Body of pancreas (tissue), 4 donors: ENCODE results near the gene ORAI2.

Experiments used
- CTCF ChIP-seq, 7 experiments: fragments of 450-650 bp in 4 of 7; fragments of 200-600 bp in 3 of 7; sonication (generic) in 3 of 7; IDR thresholded peaks; one replicate each; pipeline ENCODE4 v1.5.1; 2016 to 2019; ENCODE audit warnings: antibody characterized with exemption in 7 of 7
- POLR2A ChIP-seq, 3 donors: fragments of 450-650 bp; IDR thresholded peaks; one replicate each; pipeline ENCODE4 v1.6.1; 2016; ENCODE audit warnings: antibody characterized with exemption in 3 of 3, mild to moderate bottlenecking in 2 of 3

DNA sequence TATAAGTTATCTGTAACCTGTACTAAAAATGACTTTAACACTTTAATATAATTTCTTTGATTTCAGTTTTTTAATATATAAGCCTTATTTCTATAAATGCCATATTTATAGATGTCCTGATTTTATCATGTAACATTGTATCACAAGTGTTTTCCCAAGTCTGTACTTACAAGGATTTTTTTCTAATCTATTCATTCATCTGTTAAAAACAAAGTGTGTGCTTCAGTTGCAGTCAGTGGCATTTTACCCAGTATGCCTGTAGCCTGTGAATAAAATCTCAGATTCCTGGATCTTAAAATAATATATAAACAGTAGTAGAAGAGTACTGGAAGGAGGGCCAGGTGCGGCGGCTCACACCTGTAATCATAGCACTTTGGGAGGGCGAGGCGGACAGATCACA is 19.8 kb upstream of the ORAI2 start:
- no peak for TF ChIP-seq CTCF (IDR thresholded peaks at IDR 0.05)
- no peak for TF ChIP-seq POLR2A (IDR thresholded peaks at IDR 0.05)
